GM23338 (cell line): ENCODE measurements around the gene FFAR3. TPM values are rescaled to one million over a fixed set of nuclear protein-coding genes. Genes with fewer than 3 reads are reported as not detected.

Source experiments
- ATAC-seq: fragments of 200-7000 bp; cut with Tn5 transposase; 3 replicates; pipeline ENCODE4 v1.9.1; 2020
- DNase-seq: peaks from one replicate; pipeline ENCODE4 v3.0.0-alpha.2; 2015; ENCODE audit warnings: low spot score
- H2AFZ ChIP-seq: fragments of 200-600 bp; sonication (generic); 2 replicates; pipeline ENCODE4 v1.8.0; 2016; ENCODE audit warnings: antibody characterized with exemption, mild to moderate bottlenecking, moderate library complexity
- H3F3A ChIP-seq: fragments of 200-600 bp; sonication (generic); replicated peaks from 2 replicates; pipeline ENCODE4 v1.8.0; 2017; ENCODE audit warnings: antibody characterized with exemption, mixed run types, low read depth
- H3K27ac ChIP-seq: fragments of 200-600 bp; sonication (generic); 2 replicates; pipeline ENCODE4 v1.6.1; 2016; ENCODE audit warnings: low read depth
- H3K27me3 ChIP-seq: fragments of 200-600 bp; sonication (generic); 2 replicates; pipeline ENCODE4 v1.8.0; 2016; ENCODE audit warnings: mild to moderate bottlenecking, mixed run types, moderate library complexity; ENCODE audit not compliant: insufficient read depth
- H3K36me3 ChIP-seq: fragments of 200-600 bp; sonication (generic); 2 replicates; pipeline ENCODE4 v1.8.0; 2016; ENCODE audit warnings: mild to moderate bottlenecking; ENCODE audit not compliant: insufficient read depth
- H3K4me1 ChIP-seq: fragments of 200-600 bp; sonication (generic); 2 replicates; pipeline ENCODE4 v1.8.0; 2016; ENCODE audit warnings: mild to moderate bottlenecking, moderate library complexity; ENCODE audit not compliant: insufficient read depth
- H3K4me2 ChIP-seq: fragments of 200-600 bp; sonication (generic); 2 replicates; pipeline ENCODE4 v1.7.1; 2017; ENCODE audit warnings: mixed run types
- H3K4me3 ChIP-seq: fragments of 200-600 bp; sonication (generic); 2 replicates; pipeline ENCODE4 v1.6.1; 2016; ENCODE audit warnings: mixed run types
- H3K79me2 ChIP-seq: fragments of 200-600 bp; sonication (generic); replicated peaks from 2 replicates; pipeline ENCODE4 v1.8.0; 2017; ENCODE audit warnings: mild to moderate bottlenecking; ENCODE audit not compliant: insufficient read depth
- H3K9me2 ChIP-seq: fragments of 200-600 bp; sonication (generic); 2 replicates; pipeline ENCODE4 v1.8.0; 2017; ENCODE audit not compliant: insufficient read depth
- H4K20me1 ChIP-seq: fragments of 200-600 bp; sonication (generic); replicated peaks from 2 replicates; pipeline ENCODE4 v1.8.0; 2017; ENCODE audit warnings: mild to moderate bottlenecking; ENCODE audit not compliant: insufficient read depth
- H3K27ac Mint-ChIP-seq: 2 replicates; pipeline ENCODE4 v1.8.0; 2020; ENCODE audit warnings: inconsistent platforms, mild to moderate bottlenecking, moderate library complexity, mixed read lengths
- H3K27me3 Mint-ChIP-seq: 3 replicates; pipeline ENCODE4 v1.8.0; 2022; ENCODE audit warnings: low read depth, mild to moderate bottlenecking, moderate library complexity, mixed read lengths, inconsistent platforms; ENCODE audit not compliant: insufficient read depth, poor library complexity
- H3K36me3 Mint-ChIP-seq: 3 replicates; pipeline ENCODE4 v1.8.0; 2021; ENCODE audit warnings: low read depth, mild to moderate bottlenecking, inconsistent platforms, moderate library complexity, mixed read lengths
- H3K4me1 Mint-ChIP-seq: 3 replicates; pipeline ENCODE4 v1.8.0; 2020; ENCODE audit warnings: mild to moderate bottlenecking, inconsistent platforms, mixed read lengths
- H3K4me3 Mint-ChIP-seq: 3 replicates; pipeline ENCODE4 v1.8.0; 2021; ENCODE audit warnings: moderate library complexity, mild to moderate bottlenecking, inconsistent platforms, mixed read lengths
- H3K9me3 Mint-ChIP-seq: 3 replicates; pipeline ENCODE4 v1.8.0; 2020; ENCODE audit warnings: moderate library complexity, mild to moderate bottlenecking, inconsistent platforms, mixed read lengths
- CTCF ChIP-seq, 2 experiments: fragments of 200-600 bp in 1 of 2; sonication (generic) in 1 of 2; conservative IDR thresholded peaks; 2 replicates each; pipeline versions ENCODE4 v1.5.1 to v1.6.1; 2016 to 2017; ENCODE audit warnings: antibody characterized with exemption in 2 of 2, low read depth in 2 of 2, mild to moderate bottlenecking in 2 of 2, moderate library complexity in 1 of 2
- EZH2phosphoT487 ChIP-seq: fragments of 200-600 bp; sonication (generic); IDR thresholded peaks from one replicate; pipeline ENCODE4 v1.8.1; 2018; ENCODE audit warnings: antibody characterized with exemption; ENCODE audit not compliant: unreplicated experiment
- POLR2AphosphoS5 ChIP-seq: IDR thresholded peaks from 2 replicates; pipeline ENCODE4 v1.6.1; 2016; ENCODE audit warnings: antibody characterized with exemption, low read depth
- STAT1 ChIP-seq: IDR thresholded peaks from one replicate; pipeline ENCODE4 v1.6.1; 2016; ENCODE audit warnings: antibody characterized with exemption; ENCODE audit not compliant: unreplicated experiment
- ZNF331 ChIP-seq: fragments of 250-450 bp; sonication (Bioruptor Pico); IDR thresholded peaks from 2 replicates; pipeline ENCODE4 v1.5.0; 2020; ENCODE audit warnings: low read depth, mild to moderate bottlenecking, moderate library complexity
- ZNF462 ChIP-seq: fragments of 250-450 bp; sonication (Bioruptor Pico); IDR thresholded peaks from 2 replicates; pipeline ENCODE4 v1.5.0; 2020; ENCODE audit warnings: mild to moderate bottlenecking, moderate library complexity
- polyA plus RNA-seq: library from polyadenylated mRNA; unstranded; fragments of >200 nt; fragmentation: Nextera tagmentation; extraction: Ambion mirVana; gene quantifications from 2 replicates; pipeline ENCODE4 v1.2.1, GENCODE V29; 2016
- total RNA-seq: library from RNA; depleted of rRNA; stranded (reverse); fragments of >200 nt; shearing (Covaris generic); gene quantifications from 2 replicates; pipeline ENCODE4 v1.2.3, GENCODE V29; 2014

Gene FFAR3
- total and polyA plus RNA-seq, 2 experiments from 2014 or later, result 0.35 TPM; not detected in 1

GRCh38 chr19:35380450-35381124, 22.3 kb downstream of the FFAR3 start:
- peaks cover 7% of the 10 kb centered on the region for H3K27me3 Mint-ChIP-seq
- no peak overlapping the region for H3K27ac Mint-ChIP-seq
- no peaks in the 10 kb centered on the region for H3K79me2 ChIP-seq
- TF ChIP-seq EZH2phosphoT487 (no peak), ZNF331 (CRISPR knock-in tag) (no peak), CTCF (conservative IDR thresholded peaks at IDR 0.05; ENCODE audit: low read depth in 2 of 2) (no peak), POLR2AphosphoS5 (no peak), STAT1 (no peak), ZNF462 (CRISPR knock-in tag) (no peak)
- no peak overlapping the region for H3K27ac ChIP-seq
- ATAC-seq (no peak), DNase-seq (no peak)
- H3K27me3 ChIP-seq, result no peaks in the 10 kb centered on the region
- H2AFZ ChIP-seq, result no peak overlapping the region
- H3F3A ChIP-seq, result no peaks in the 10 kb centered on the region
- H4K20me1 ChIP-seq, result no peaks in the 10 kb centered on the region
- no peaks in the 10 kb centered on the region for H3K36me3 ChIP-seq
- H3K4me3 ChIP-seq, result no peak overlapping the region
- peaks cover 10% of the 10 kb centered on the region for H3K4me1 Mint-ChIP-seq
- no peaks in the 10 kb centered on the region; the same call in 1 of the 2 replicates for H3K9me2 ChIP-seq
- peaks cover 54% of the 10 kb centered on the region for H3K9me3 Mint-ChIP-seq
- no peak overlapping the region for H3K4me2 ChIP-seq
- H3K4me1 ChIP-seq, result peaks cover 6% of the 10 kb centered on the region
- no peak overlapping the region for H3K4me3 Mint-ChIP-seq
- peaks cover 6% of the 10 kb centered on the region; the same call in 2 of the 3 replicates for H3K36me3 Mint-ChIP-seq
